ENCODE measurements around the gene CLRN1. TPM values are rescaled to one million over a fixed set of nuclear protein-coding genes. Genes with fewer than 3 reads are reported as not detected.
"Not testable (repeated sequence)": the region's sequence is repeated elsewhere in the genome, so short reads cannot be mapped to it uniquely, and the experiment has no call there.

The CLRN1 gene
- total RNA-seq, 1 donor from 2014 or later, result not detected

DNA sequence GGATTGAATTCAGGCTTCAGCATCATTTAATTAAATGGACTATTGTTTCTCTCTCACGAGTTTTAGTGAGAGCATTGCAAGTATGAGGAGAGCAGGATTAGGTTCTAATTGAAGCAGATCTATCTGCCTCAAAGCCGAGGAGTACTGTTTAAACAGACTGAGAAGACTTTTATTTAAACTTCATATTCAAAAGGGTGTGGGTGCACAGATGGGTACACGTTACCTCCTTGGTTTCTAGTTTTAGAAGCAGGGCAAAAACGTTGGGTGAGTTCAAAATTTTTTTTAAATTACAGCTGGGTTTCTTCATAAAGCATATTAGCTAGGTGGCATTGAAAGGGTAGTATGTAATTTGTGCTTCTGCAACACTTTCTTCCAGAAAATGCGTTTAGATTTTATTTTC, 26.5 kb upstream of the CLRN1 start:
- TF ChIP-seq, protein P1, sequence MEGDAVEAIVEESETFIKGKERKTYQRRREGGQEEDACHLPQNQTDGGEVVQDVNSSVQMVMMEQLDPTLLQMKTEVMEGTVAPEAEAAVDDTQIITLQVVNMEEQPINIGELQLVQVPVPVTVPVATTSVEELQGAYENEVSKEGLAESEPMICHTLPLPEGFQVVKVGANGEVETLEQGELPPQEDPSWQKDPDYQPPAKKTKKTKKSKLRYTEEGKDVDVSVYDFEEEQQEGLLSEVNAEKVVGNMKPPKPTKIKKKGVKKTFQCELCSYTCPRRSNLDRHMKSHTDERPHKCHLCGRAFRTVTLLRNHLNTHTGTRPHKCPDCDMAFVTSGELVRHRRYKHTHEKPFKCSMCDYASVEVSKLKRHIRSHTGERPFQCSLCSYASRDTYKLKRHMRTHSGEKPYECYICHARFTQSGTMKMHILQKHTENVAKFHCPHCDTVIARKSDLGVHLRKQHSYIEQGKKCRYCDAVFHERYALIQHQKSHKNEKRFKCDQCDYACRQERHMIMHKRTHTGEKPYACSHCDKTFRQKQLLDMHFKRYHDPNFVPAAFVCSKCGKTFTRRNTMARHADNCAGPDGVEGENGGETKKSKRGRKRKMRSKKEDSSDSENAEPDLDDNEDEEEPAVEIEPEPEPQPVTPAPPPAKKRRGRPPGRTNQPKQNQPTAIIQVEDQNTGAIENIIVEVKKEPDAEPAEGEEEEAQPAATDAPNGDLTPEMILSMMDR (IDR thresholded peaks at IDR 0.05; ENCODE audit: unreplicated experiment), result no peak
- H3K9me3 Mint-ChIP-seq (ENCODE audit: unreplicated experiment), result peaks cover 6% of the 10 kb centered on the region
- no peak for DNase-seq (ENCODE audit: low spot score)
- H3K27ac Mint-ChIP-seq (ENCODE audit: unreplicated experiment), result no peak overlapping the region
- H3K27me3 Mint-ChIP-seq (ENCODE audit: unreplicated experiment), result peaks cover 3% of the 10 kb centered on the region
- H3K4me1 Mint-ChIP-seq (ENCODE audit: unreplicated experiment), result peaks cover 19% of the 10 kb centered on the region
- H3K36me3 Mint-ChIP-seq (ENCODE audit: low read depth, unreplicated experiment), result no peaks in the 10 kb centered on the region
- H3K4me3 Mint-ChIP-seq (ENCODE audit: unreplicated experiment), result no peak overlapping the region

DNA sequence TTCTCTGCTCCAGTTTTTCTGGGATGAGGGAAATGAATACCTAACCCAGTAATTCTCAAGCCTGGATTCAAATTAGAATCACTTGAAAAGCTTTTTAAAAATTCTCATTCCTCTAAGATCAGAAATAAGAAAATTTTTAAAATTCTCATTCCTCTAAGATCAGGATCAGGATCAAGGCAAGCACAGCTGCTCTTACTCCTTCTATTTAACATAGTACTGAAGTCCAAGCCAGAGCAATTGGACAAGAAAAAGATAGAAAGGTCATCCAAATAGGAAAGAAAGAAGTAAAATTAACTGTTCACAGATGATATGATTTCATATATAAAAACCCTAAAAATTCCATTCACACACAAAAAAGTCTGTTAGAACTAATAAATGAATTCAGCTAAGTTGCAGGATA, 24.2 kb upstream of the CLRN1 start:
- Mint-ChIP-seq H3K27me3 (ENCODE audit: unreplicated experiment) (peaks cover 3% of the 10 kb centered on the region), H3K27ac (ENCODE audit: unreplicated experiment) (no peak overlapping the region), H3K4me3 (ENCODE audit: unreplicated experiment) (no peak overlapping the region), H3K9me3 (ENCODE audit: unreplicated experiment) (peaks cover 6% of the 10 kb centered on the region), H3K4me1 (ENCODE audit: unreplicated experiment) (peaks cover 17% of the 10 kb centered on the region), H3K36me3 (ENCODE audit: low read depth, unreplicated experiment) (no peaks in the 10 kb centered on the region)
- TF ChIP-seq, protein P1 (IDR thresholded peaks at IDR 0.05; ENCODE audit: unreplicated experiment), result no peak
- no peak for DNase-seq (ENCODE audit: low spot score)

DNA sequence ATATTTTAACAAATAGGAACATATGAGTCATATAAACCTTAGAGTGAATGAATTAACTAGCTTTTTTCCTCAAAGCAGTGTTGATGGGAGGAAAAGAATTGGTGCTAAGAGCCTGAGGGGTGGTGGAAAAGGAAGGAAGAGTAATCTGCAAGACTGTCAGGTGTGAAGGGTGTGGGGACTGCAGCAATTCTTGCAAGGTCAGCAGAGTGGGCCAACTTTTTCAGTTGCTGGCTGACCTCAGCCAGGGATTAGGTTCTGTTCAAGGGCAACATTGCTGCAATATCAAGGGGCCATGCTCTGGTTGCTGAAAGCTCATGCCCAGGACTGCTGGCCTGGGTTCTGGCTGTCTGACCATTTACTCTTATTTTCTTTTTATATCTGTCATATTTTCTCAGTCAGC, 23.0 kb upstream of the CLRN1 start:
- DNase-seq (ENCODE audit: low spot score), result no peak
- H3K27me3 Mint-ChIP-seq (ENCODE audit: unreplicated experiment), result peaks cover 3% of the 10 kb centered on the region
- H3K27ac Mint-ChIP-seq (ENCODE audit: unreplicated experiment), result no peak overlapping the region
- no peak overlapping the region for H3K4me3 Mint-ChIP-seq (ENCODE audit: unreplicated experiment)
- TF ChIP-seq, protein P1 (IDR thresholded peaks at IDR 0.05; ENCODE audit: unreplicated experiment), result no peak
- H3K4me1 Mint-ChIP-seq (ENCODE audit: unreplicated experiment), result peaks cover 12% of the 10 kb centered on the region
- H3K36me3 Mint-ChIP-seq (ENCODE audit: low read depth, unreplicated experiment), result no peaks in the 10 kb centered on the region
- H3K9me3 Mint-ChIP-seq (ENCODE audit: unreplicated experiment), result peaks cover 6% of the 10 kb centered on the region

DNA sequence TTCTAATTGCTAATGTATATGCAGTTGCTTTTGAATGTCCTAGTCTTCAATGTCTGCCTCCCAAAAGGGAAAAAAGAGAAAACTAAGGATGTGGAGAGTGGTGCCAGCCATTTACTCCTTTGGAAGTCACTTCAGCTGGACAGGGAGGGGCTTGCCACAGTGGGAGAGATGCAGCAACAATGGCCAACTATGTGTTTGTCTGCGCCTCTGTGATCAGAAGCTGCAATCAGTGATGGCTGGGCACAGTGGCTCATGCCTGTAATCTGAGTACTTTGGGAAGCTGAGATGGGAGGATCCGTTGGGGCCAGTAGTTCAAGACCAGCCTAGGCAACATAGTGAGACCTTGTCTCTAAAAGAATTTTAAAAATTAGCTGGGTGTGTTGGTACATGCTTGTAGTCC, 16.7 kb upstream of the CLRN1 start:
- Mint-ChIP-seq H3K27ac (ENCODE audit: unreplicated experiment) (no peak overlapping the region), H3K4me1 (ENCODE audit: unreplicated experiment) (no peaks in the 10 kb centered on the region), H3K9me3 (ENCODE audit: unreplicated experiment) (no peaks in the 10 kb centered on the region), H3K27me3 (ENCODE audit: unreplicated experiment) (no peaks in the 10 kb centered on the region), H3K36me3 (ENCODE audit: low read depth, unreplicated experiment) (no peaks in the 10 kb centered on the region), H3K4me3 (ENCODE audit: unreplicated experiment) (no peak overlapping the region)
- TF ChIP-seq, protein P1 (IDR thresholded peaks at IDR 0.05; ENCODE audit: unreplicated experiment), result no peak
- DNase-seq (ENCODE audit: low spot score), result no peak

DNA sequence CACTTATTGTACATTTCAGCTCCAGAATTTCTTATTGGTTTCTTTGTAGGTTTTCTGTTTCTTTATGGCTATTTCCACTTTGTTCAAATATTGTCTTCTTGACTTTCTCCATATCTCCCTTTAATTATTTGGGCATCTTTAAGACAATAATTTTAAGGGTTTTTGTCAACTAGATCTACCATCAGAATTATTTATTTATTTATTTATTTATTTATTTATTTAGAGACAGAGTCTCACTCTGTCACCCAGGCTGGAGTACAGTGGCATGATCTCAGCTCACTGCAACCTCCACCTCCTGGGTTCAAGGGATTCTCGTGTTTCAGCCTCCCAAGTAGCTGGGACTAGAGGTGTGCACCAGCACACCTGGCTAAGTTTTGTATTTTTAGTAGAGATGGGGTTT, 15.9 kb upstream of the CLRN1 start:
- H3K9me3 Mint-ChIP-seq (ENCODE audit: unreplicated experiment); H3K27ac Mint-ChIP-seq (ENCODE audit: unreplicated experiment); H3K4me3 Mint-ChIP-seq (ENCODE audit: unreplicated experiment); DNase-seq (ENCODE audit: low spot score); H3K36me3 Mint-ChIP-seq (ENCODE audit: low read depth, unreplicated experiment); H3K4me1 Mint-ChIP-seq (ENCODE audit: unreplicated experiment); H3K27me3 Mint-ChIP-seq (ENCODE audit: unreplicated experiment): not testable (repeated sequence)

DNA sequence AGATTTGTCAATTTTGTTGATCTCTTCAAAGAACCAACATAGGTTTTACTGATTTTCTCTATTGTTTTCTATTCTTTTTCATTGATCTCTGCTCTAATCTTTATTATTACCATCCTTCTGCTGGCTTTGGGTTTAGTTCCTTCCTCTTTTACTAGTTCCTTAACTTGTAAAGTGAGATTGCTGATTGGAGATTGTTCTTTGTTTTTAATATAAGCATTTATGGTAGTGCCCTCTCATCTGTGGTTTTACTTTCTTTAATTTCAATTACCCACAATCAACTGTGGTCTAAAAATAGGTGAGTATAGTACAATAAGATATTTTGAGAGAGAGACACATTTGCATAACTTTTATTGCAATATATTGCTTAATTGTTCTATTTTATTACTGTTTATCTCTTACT, 13.2 kb upstream of the CLRN1 start:
- TF ChIP-seq, protein P1 (IDR thresholded peaks at IDR 0.05; ENCODE audit: unreplicated experiment), result no peak
- no peak for DNase-seq (ENCODE audit: low spot score)
- no peak overlapping the region for H3K27ac Mint-ChIP-seq (ENCODE audit: unreplicated experiment)
- no peaks in the 10 kb centered on the region for H3K27me3 Mint-ChIP-seq (ENCODE audit: unreplicated experiment)
- H3K4me1 Mint-ChIP-seq (ENCODE audit: unreplicated experiment), result no peaks in the 10 kb centered on the region
- no peak overlapping the region for H3K4me3 Mint-ChIP-seq (ENCODE audit: unreplicated experiment)
- no peaks in the 10 kb centered on the region for H3K9me3 Mint-ChIP-seq (ENCODE audit: unreplicated experiment)
- no peaks in the 10 kb centered on the region for H3K36me3 Mint-ChIP-seq (ENCODE audit: low read depth, unreplicated experiment)

Data from endothelial cell (in vitro differentiated cells).